Activated T-helper 1 cell treated with anti-CD3 and anti-CD28 coated beads, Interleukin-12 subunit alpha, Interleukin-12 subunit beta, Interleukin-2, Interleukin-4 antibody, amounts not matched to agents 30 ng/mL and 10 ng/mL and 1 ng/mL, durations not matched to agents 14 hours and 24 hours and 36 hours (primary cell): ENCODE measurements around the gene SHB. TPM values are rescaled to one million over a fixed set of nuclear protein-coding genes. Genes with fewer than 3 reads are reported as not detected.

Source experiments
- DNase-seq: peaks from one replicate; pipeline ENCODE4 v3.0.0; 2021; ENCODE audit warnings: low spot score
- H3K27ac Mint-ChIP-seq: one replicate; pipeline ENCODE4 v1.8.0; 2021; ENCODE audit warnings: mild to moderate bottlenecking, mixed read lengths
- H3K27me3 Mint-ChIP-seq: one replicate; pipeline ENCODE4 v1.8.0; 2022; ENCODE audit warnings: mild to moderate bottlenecking, moderate library complexity, mixed read lengths; ENCODE audit not compliant: insufficient read depth
- H3K36me3 Mint-ChIP-seq: one replicate; pipeline ENCODE4 v1.8.0; 2021; ENCODE audit warnings: low read depth, mixed read lengths
- H3K4me1 Mint-ChIP-seq: one replicate; pipeline ENCODE4 v1.8.0; 2021; ENCODE audit warnings: low read depth, mixed read lengths
- H3K4me3 Mint-ChIP-seq: one replicate; pipeline ENCODE4 v1.8.0; 2021; ENCODE audit warnings: mild to moderate bottlenecking, moderate library complexity, mixed read lengths
- H3K9me3 Mint-ChIP-seq: one replicate; pipeline ENCODE4 v1.8.0; 2021; ENCODE audit warnings: mixed read lengths
- intact Hi-C: fragments of 100-400 bp; cut with micrococcal nuclease; formaldehyde crosslinking; loops from one replicate; pipeline ENCODE4 v1.15.1; 2024
- total RNA-seq: library from RNA; stranded (reverse); gene quantifications from 2 replicates; pipeline ENCODE4 v1.2.3, GENCODE V29; 2022

SHB gene
- total RNA-seq, 1 donor from 2014 or later: 1.7 TPM

DNA sequence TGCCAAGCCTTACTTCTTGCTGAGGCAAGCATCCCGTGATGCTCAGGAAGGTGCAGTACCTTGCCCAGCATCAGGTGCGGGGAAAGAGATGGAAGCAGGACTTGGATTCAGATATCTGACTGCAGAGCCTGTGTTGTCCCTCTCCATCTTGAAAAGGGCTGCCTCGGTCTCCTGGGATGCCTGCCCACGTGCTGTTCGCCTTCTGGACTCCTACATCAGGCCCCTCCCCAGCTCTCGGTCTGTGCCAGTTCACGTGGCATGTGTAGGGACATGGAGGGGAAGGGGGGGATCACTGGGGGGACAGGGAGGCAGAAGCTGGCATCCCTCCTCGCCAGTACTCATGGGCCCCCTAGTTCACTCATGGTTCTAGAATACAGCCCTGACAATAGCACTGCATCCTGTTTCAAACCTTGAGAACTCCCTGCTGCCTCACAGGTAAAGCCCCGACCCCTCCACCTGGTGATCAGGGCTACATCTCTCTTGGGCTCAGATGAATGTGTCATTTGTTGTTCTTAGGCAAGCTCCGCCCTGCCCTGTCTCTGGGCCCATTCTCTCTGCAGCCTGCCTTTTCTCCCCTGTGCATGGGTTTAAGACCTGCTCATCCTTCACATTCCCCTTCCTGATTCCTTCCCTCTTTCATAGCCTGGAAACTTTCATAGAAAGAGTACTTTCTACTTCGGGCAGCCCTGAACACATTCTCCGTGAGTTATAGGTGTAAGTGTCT lies 126.2 kb downstream of the SHB start:
- DNase-seq: no peak

DNA sequence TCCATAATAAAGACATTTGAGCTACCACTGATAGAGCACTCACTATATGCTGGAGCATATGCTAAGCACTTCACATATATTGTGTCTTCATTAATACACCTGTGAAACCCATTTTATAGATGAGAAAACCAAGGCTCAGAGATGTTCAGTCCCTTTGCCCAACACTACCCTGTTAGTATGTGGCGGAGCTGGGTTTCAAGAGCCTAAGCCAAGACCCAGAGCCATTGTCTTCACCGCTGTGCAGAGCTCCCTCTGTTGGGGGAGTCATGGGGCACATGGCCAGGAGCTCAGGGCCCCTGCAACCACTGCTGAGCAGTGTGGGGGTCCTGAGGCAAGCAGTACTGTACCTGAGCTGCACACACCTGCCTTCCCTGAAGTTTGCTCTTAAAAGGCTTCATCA lies 127.8 kb downstream of the SHB start:
- Mint-ChIP-seq H3K27me3 (no peaks in the 10 kb centered on the region), H3K4me3 (no peak overlapping the region), H3K27ac (no peak overlapping the region)

More for the DNA sequence above, 126.2 kb downstream of the SHB start:
- Mint-ChIP-seq H3K4me1 (no peaks in the 10 kb centered on the region), H3K36me3 (no peaks in the 10 kb centered on the region), H3K27ac (no peak overlapping the region), H3K9me3 (no peaks in the 10 kb centered on the region), H3K27me3 (no peaks in the 10 kb centered on the region), H3K4me3 (no peak overlapping the region)
- intact Hi-C loops: no loop called here

GRCh38 chr9:37939575-37940095 lies 129.4 kb downstream of the SHB start:
- no peaks in the 10 kb centered on the region for H3K9me3 Mint-ChIP-seq
- no peaks in the 10 kb centered on the region for H3K36me3 Mint-ChIP-seq
- H3K27ac Mint-ChIP-seq: no peak overlapping the region
- no peak for DNase-seq
- no peaks in the 10 kb centered on the region for H3K27me3 Mint-ChIP-seq
- no peak overlapping the region for H3K4me3 Mint-ChIP-seq
- no peaks in the 10 kb centered on the region for H3K4me1 Mint-ChIP-seq
- intact Hi-C loops: no loop called here

More for the DNA sequence above, 127.8 kb downstream of the SHB start:
- intact Hi-C loops: no loop called here
- DNase-seq: no peak
- Mint-ChIP-seq H3K9me3 (no peaks in the 10 kb centered on the region), H3K36me3 (no peaks in the 10 kb centered on the region), H3K4me1 (no peaks in the 10 kb centered on the region)

GRCh38 chr9:37938121-37938891 lies 130.7 kb downstream of the SHB start:
- Mint-ChIP-seq H3K36me3 (no peaks in the 10 kb centered on the region), H3K27ac (no peak overlapping the region), H3K27me3 (no peaks in the 10 kb centered on the region), H3K4me3 (no peak overlapping the region), H3K9me3 (no peaks in the 10 kb centered on the region), H3K4me1 (no peaks in the 10 kb centered on the region)
- DNase-seq: no peak
- intact Hi-C loops: no loop called here

DNA sequence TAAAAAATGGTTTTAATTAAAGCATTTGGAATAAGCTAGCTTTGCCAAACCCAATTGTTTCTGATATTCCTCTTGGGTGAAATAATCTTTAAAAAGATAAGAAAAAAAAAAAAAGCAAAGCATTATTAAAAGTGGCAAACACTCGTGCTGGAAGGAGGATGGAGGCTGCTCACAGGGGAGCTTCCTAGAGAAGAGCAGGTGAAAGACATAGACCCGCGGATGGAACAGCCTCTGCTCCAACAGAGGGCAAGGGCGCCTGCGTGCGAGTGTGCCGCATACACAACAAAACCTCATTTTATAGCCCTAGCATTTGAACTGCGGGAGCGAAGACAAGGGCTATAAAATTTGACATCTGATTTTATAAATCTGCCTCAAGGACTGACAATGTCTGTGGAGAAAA lies 131.7 kb downstream of the SHB start:
- no peak overlapping the region for H3K27ac Mint-ChIP-seq
- no peak overlapping the region for H3K4me3 Mint-ChIP-seq
- intact Hi-C loops: no loop called here
- DNase-seq: no peak
- H3K27me3 Mint-ChIP-seq: no peaks in the 10 kb centered on the region
- no peaks in the 10 kb centered on the region for H3K36me3 Mint-ChIP-seq
- no peaks in the 10 kb centered on the region for H3K4me1 Mint-ChIP-seq
- H3K9me3 Mint-ChIP-seq: no peaks in the 10 kb centered on the region

GRCh38 chr9:37936965-37937364 lies 132.1 kb downstream of the SHB start:
- no peaks in the 10 kb centered on the region for H3K4me1 Mint-ChIP-seq
- DNase-seq: no peak
- H3K9me3 Mint-ChIP-seq: no peaks in the 10 kb centered on the region
- no peaks in the 10 kb centered on the region for H3K27me3 Mint-ChIP-seq
- H3K4me3 Mint-ChIP-seq: no peak overlapping the region
- intact Hi-C loops: no loop called here
- H3K36me3 Mint-ChIP-seq: no peaks in the 10 kb centered on the region
- H3K27ac Mint-ChIP-seq: no peak overlapping the region

DNA sequence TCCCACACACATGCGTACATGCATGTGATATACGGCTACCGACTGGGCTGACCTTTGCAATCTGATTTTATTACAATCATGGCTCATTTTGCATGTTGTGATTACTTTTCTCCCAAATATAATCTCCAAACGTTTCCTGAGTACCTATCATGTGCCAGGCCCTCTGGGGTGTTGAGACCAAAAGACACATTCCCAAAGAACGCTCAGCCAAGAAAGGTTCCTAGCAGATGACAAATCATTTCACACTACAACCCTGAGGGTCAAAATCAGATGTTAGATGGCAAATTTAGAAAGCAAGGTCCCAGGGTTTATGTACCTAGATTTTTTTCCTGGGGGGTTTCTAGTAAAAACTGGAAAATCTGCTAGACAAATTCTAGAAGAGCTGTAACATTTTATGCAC lies 132.7 kb downstream of the SHB start:
- DNase-seq: no peak
- H3K27ac Mint-ChIP-seq: no peak overlapping the region
- H3K4me3 Mint-ChIP-seq: no peak overlapping the region
- H3K36me3 Mint-ChIP-seq: no peaks in the 10 kb centered on the region
- H3K9me3 Mint-ChIP-seq: no peaks in the 10 kb centered on the region
- intact Hi-C loops: no loop called here
- no peaks in the 10 kb centered on the region for H3K4me1 Mint-ChIP-seq
- H3K27me3 Mint-ChIP-seq: no peaks in the 10 kb centered on the region

GRCh38 chr9:37935096-37935495 lies 133.9 kb downstream of the SHB start:
- no peaks in the 10 kb centered on the region for H3K27me3 Mint-ChIP-seq
- H3K27ac Mint-ChIP-seq: no peak overlapping the region

GRCh38 chr9:37931592-37931991 lies 137.4 kb downstream of the SHB start:
- no peaks in the 10 kb centered on the region for H3K4me1 Mint-ChIP-seq
- intact Hi-C loops: no loop called here
- H3K27me3 Mint-ChIP-seq: no peaks in the 10 kb centered on the region

More at GRCh38 chr9:37935096-37935495, 133.9 kb downstream of the SHB start:
- H3K36me3 Mint-ChIP-seq: no peaks in the 10 kb centered on the region
- DNase-seq: no peak
- no peaks in the 10 kb centered on the region for H3K9me3 Mint-ChIP-seq
- no peak overlapping the region for H3K4me3 Mint-ChIP-seq
- intact Hi-C loops: no loop called here
- no peaks in the 10 kb centered on the region for H3K4me1 Mint-ChIP-seq

DNA sequence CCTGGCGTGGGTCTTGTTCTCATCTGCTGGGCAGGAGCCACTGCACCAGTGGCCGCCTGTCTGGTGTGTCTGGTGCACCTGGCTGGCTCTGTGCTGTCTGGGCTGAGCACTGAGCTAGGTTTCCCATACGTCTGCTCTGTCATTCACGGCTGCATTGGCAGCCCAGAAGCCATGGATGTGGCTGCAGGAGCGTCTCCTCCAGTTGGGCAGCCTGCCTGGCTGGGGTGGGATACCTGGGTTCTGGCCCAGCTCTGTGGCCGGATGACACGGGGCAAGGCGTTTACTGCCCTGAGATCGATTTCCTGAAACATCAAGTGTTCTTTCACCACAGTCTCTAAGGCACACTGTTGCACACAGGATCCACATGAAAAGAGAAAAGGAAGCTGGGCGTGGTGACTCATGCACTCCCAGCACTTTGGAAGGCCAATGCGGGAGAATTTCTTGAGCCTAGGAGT lies 139.6 kb downstream of the SHB start:
- Mint-ChIP-seq H3K27me3 (no peaks in the 10 kb centered on the region), H3K9me3 (no peaks in the 10 kb centered on the region), H3K27ac (no peak overlapping the region), H3K4me3 (no peak overlapping the region), H3K36me3 (no peaks in the 10 kb centered on the region), H3K4me1 (peaks cover 4% of the 10 kb centered on the region)
- intact Hi-C loops: no loop called here
- DNase-seq: no peak

More at GRCh38 chr9:37931592-37931991, 137.4 kb downstream of the SHB start:
- Mint-ChIP-seq H3K27ac (no peak overlapping the region), H3K36me3 (no peaks in the 10 kb centered on the region), H3K9me3 (no peaks in the 10 kb centered on the region), H3K4me3 (no peak overlapping the region)
- no peak for DNase-seq

GRCh38 chr9:37928552-37929430 lies 140.2 kb downstream of the SHB start:
- H3K4me3 Mint-ChIP-seq: no peak overlapping the region
- peaks cover 4% of the 10 kb centered on the region for H3K4me1 Mint-ChIP-seq
- no peak for DNase-seq
- no peaks in the 10 kb centered on the region for H3K36me3 Mint-ChIP-seq
- intact Hi-C loops: no loop called here
- no peaks in the 10 kb centered on the region for H3K27me3 Mint-ChIP-seq
- no peak overlapping the region for H3K27ac Mint-ChIP-seq
- H3K9me3 Mint-ChIP-seq: no peaks in the 10 kb centered on the region

- Mint-ChIP-seq H3K4me3 (no peak overlapping the region), H3K36me3 (no peaks in the 10 kb centered on the region), H3K27me3 (no peaks in the 10 kb centered on the region), H3K4me1 (peaks cover 4% of the 10 kb centered on the region), H3K9me3 (no peaks in the 10 kb centered on the region), H3K27ac (no peak overlapping the region)
- DNase-seq: no peak
- intact Hi-C loops: no loop called here
Measured at GRCh38 chr9:37927601-37928551, 141.2 kb downstream of the SHB start.
